Pancreas (tissue), 10 donors: ENCODE data around the gene ATXN1. TPM values are rescaled to one million over a fixed set of nuclear protein-coding genes. Genes with fewer than 3 reads are reported as not detected.

ENCODE experiments used
- ATAC-seq, 4 donors: fragments of 200-7000 bp; cut with Tn5 transposase; one replicate each; pipeline versions ENCODE4 v1.8.0 to v1.9.1; 2020; ENCODE audit warnings: mild to moderate bottlenecking in 4 of 4, moderate library complexity in 4 of 4
- DNase-seq, 6 donors: peaks; one replicate each; pipeline ENCODE4 v3.0.0-alpha.2; 2020
- FAIRE-seq: peaks from 2 replicates; lab custom pipeline; 2012; peaks lifted over from hg19 to GRCh38; lab: Jason Lieb, UNC
- H3K27ac ChIP-seq, 4 donors: fragments of 200-600 bp; sonication (generic); 1 replicate in 3 of 4; 2 replicates in 1 of 4; pipeline versions ENCODE4 v1.5.0 to v1.8.0; 2020
- H3K27me3 ChIP-seq, 4 donors: fragments of 200-600 bp; one replicate each; pipeline ENCODE4 v1.8.0; 2021
- H3K36me3 ChIP-seq, 3 donors: fragments of 200-600 bp; sonication (generic) in 1 of 3; one replicate each; pipeline versions ENCODE4 v1.5.0 to v1.8.0; 2020 to 2021
- H3K4me1 ChIP-seq, 3 donors: fragments of 200-600 bp; one replicate each; pipeline ENCODE4 v1.8.0; 2021
- H3K4me3 ChIP-seq, 4 donors: fragments of 200-600 bp; sonication (generic) in 2 of 4; one replicate each; pipeline versions ENCODE4 v1.5.0 to v1.8.0; 2020 to 2021
- H3K9me3 ChIP-seq, 4 donors: fragments of 200-600 bp; one replicate each; pipeline ENCODE4 v1.8.0; 2021
- WGBS, 2 donors: extraction: QIAGEN DNeasy Blood & Tissue Kit; methylation state at CpG; one replicate each; pipeline ENCODE4 v1.1.7; 2013; 5-methylcytosine and 5-hydroxymethylcytosine counted together
- intact Hi-C, 3 donors: fragments of 100-400 bp; cut with DNase I; formaldehyde crosslinking; loops; one replicate each; pipeline versions ENCODE4 v1.11.1 to v1.14.2; 2022
- polyA plus RNA-seq, 2 donors: library from polyadenylated mRNA; stranded (reverse); fragments of 200-250 nt; gene quantifications; one replicate each; pipeline ENCODE4 v1.2.3, GENCODE V29; 2013
- total RNA-seq, 6 donors: library from RNA; stranded (reverse); fragmentation: NEBNext Ultra II Directional in 4 of 6; extraction: Animal tissue kit (Norgen Biotek cat#: 25700) in 4 of 6; gene quantifications; one replicate each; pipeline versions ENCODE4 v1.2.1 to v1.2.4, GENCODE V29; 2021 to 2023
- TF ChIP-seq, protein P1 (sequence below), 4 donors: fragments of 200-600 bp; sonication (generic) in 3 of 4; IDR thresholded peaks; one replicate each; pipeline versions ENCODE4 v1.5.0 to v1.8.0; 2021; ENCODE audit warnings: antibody characterized with exemption in 4 of 4
- donor health status: healthy with polysubstance abuse.
- donor health status: DM: no; HTN: no; CAD: no; lungs with moderate emphysema.
- donor health status: DM: no; HTN: no; CAD: no.
- donor health status: control.
- donor health status: control.
- donor health status: Bipolar disorder and iron deficiency.
- donor health status: DM: yes; HTN: yes; CAD: no.
- donor health status: DM: no; HTN: no; CAD: no.
- donor health status: DM: no; HTN: no; CAD: no.
- donor health status: DM: yes; HTN: yes; CAD: no.

Gene ATXN1
- total and polyA plus RNA-seq, 8 donors = 4.9 to 38.6 (median 20.5) TPM

GRCh38 chr6:16504609-16505008, 256.7 kb downstream of the ATXN1 start:
- TF ChIP-seq, protein P1, sequence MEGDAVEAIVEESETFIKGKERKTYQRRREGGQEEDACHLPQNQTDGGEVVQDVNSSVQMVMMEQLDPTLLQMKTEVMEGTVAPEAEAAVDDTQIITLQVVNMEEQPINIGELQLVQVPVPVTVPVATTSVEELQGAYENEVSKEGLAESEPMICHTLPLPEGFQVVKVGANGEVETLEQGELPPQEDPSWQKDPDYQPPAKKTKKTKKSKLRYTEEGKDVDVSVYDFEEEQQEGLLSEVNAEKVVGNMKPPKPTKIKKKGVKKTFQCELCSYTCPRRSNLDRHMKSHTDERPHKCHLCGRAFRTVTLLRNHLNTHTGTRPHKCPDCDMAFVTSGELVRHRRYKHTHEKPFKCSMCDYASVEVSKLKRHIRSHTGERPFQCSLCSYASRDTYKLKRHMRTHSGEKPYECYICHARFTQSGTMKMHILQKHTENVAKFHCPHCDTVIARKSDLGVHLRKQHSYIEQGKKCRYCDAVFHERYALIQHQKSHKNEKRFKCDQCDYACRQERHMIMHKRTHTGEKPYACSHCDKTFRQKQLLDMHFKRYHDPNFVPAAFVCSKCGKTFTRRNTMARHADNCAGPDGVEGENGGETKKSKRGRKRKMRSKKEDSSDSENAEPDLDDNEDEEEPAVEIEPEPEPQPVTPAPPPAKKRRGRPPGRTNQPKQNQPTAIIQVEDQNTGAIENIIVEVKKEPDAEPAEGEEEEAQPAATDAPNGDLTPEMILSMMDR (IDR thresholded peaks at IDR 0.05) = no peak
- FAIRE-seq = no peak
- no peaks in the 10 kb centered on the region for H3K4me1 ChIP-seq
- H3K27me3 ChIP-seq = no peaks in the 10 kb centered on the region
- no peaks in the 10 kb centered on the region for H3K9me3 ChIP-seq
- H3K4me3 ChIP-seq = no peak overlapping the region
- intact Hi-C loops = loop anchor here in 1 of 3 donors (10.0 kb wide), 1 partner anchor 170 kb away; no protein-coding TSS in a partner anchor
- H3K36me3 ChIP-seq = no peaks in the 10 kb centered on the region
- H3K27ac ChIP-seq = no peak overlapping the region
- ATAC-seq = no peak
- no peak for DNase-seq
- 93 to 94% methylated on average over 5 of the region's 5 CpGs for whole genome bisulfite sequencing, 2 donors

GRCh38 chr6:16503970-16504415, 257.3 kb downstream of the ATXN1 start:
- Histone ChIP-seq H3K4me1 (no peaks in the 10 kb centered on the region), H3K4me3 (no peak overlapping the region), H3K27ac (no peak overlapping the region), H3K27me3 (no peaks in the 10 kb centered on the region), H3K36me3 (no peaks in the 10 kb centered on the region), H3K9me3 (no peaks in the 10 kb centered on the region)
- FAIRE-seq = no peak
- no peak for DNase-seq
- intact Hi-C loops = loop anchor here in 1 of 3 donors (10.0 kb wide), 1 partner anchor 169 kb away; no protein-coding TSS in a partner anchor
- no peak for ATAC-seq
- 88 to 89% methylated on average over 2 of the region's 2 CpGs for WGBS, 2 donors
- TF ChIP-seq, protein P1 (IDR thresholded peaks at IDR 0.05) = no peak

- intact Hi-C loops = loop anchor here in 1 of 3 donors (10.0 kb wide), 1 partner anchor 169 kb away; no protein-coding TSS in a partner anchor
- WGBS, 2 donors = 89 to 95% methylated on average over 2 of the region's 2 CpGs
- no peak for FAIRE-seq
- H3K27me3 ChIP-seq = no peaks in the 10 kb centered on the region
- no peaks in the 10 kb centered on the region for H3K9me3 ChIP-seq
- no peaks in the 10 kb centered on the region for H3K4me1 ChIP-seq
- DNase-seq = no peak
- ATAC-seq = no peak
- H3K4me3 ChIP-seq = no peak overlapping the region
- H3K27ac ChIP-seq = no peak overlapping the region
- TF ChIP-seq, protein P1 (IDR thresholded peaks at IDR 0.05) = no peak
- no peaks in the 10 kb centered on the region for H3K36me3 ChIP-seq
These were observed 258.0 kb downstream of the ATXN1 start for GRCh38 chr6:16503241-16503775.

DNA sequence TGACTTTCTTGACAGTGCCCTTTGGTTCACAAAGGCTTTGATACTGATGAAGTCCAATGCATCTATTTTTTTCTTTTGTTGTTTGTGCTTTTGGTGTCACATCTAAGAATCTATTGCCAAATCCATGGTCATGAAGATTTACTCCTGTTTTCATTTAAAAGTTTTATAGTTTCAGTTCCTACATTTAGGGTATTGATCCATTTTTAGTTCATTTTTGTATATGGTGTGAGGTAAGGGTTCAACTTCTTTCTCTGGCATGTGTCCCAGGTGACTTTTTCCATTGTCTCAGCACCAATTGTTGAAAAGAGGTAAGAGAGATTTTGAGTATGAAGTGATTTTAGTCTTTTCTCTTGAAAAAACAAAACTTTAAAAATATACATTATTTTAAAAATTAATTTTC, 262.3 kb downstream of the ATXN1 start:
- Histone ChIP-seq H3K4me1 (no peaks in the 10 kb centered on the region), H3K4me3 (no peak overlapping the region), H3K36me3 (no peaks in the 10 kb centered on the region), H3K9me3 (no peaks in the 10 kb centered on the region), H3K27me3 (no peaks in the 10 kb centered on the region), H3K27ac (no peak overlapping the region)
- ATAC-seq (no peak), DNase-seq (no peak), FAIRE-seq (no peak)
- TF ChIP-seq, protein P1 (IDR thresholded peaks at IDR 0.05) = no peak
- intact Hi-C loops = no loop called here

DNA sequence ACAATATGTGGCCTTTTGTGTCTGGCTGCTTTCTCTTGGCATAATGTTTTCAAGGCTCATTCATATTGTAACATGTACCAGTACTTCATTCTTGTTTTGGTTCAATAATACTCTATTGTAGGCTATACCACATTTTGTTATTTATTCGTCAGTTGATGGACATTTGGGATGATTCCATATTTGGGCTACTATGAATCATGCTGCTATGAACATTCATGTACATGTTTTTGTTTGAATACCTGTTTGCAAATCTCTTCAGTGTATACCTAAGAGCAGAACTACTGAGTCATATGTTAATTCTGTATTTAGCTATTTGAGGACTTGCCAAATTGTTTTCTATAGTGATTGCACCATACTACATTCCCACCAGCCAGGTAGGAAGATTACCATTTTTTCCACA, 263.0 kb downstream of the ATXN1 start:
- TF ChIP-seq, protein P1 (IDR thresholded peaks at IDR 0.05) = no peak
- no peak overlapping the region for H3K4me3 ChIP-seq
- ATAC-seq (no peak), DNase-seq (no peak), FAIRE-seq (no peak)
- H3K36me3 ChIP-seq = no peaks in the 10 kb centered on the region
- intact Hi-C loops = no loop called here
- no peaks in the 10 kb centered on the region for H3K4me1 ChIP-seq
- WGBS, 2 donors = 69 to 82% methylated on average over 1 of the region's 1 CpG
- H3K27ac ChIP-seq = no peak overlapping the region
- H3K27me3 ChIP-seq = no peaks in the 10 kb centered on the region
- H3K9me3 ChIP-seq = no peaks in the 10 kb centered on the region
